ENCODE data around the gene ASAP3. TPM values are rescaled to one million over a fixed set of nuclear protein-coding genes. Genes with fewer than 3 reads are reported as not detected.

ASAP3 gene
- total and polyA plus RNA-seq, 2 of the 4 experiments (the other 2 are of a cell fraction): 18.6 to 18.8 TPM

DNA sequence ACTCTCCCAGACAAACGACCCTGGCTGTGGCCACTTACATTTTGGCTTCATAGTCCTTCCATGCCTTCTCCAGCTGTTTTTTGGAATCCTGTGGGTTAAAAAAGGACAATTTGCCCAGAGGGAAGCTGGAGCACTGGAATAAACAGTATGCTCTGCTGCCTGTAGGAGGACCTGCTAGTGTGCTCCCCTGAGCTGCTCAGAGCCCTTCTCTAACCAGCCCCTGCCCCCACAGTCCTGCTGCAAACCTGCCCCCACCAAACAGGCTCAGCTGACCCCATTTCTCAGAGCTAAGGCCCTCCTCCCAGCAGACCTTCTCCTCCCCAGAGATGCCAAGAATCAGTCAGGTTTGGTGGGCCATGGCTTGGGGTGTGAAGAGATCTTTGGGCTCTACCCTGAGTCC lies 32.5 kb downstream of the ASAP3 start:
- BruUV-seq (replicated peaks): no TSS peak
- in situ Hi-C loops (cut with MboI; ENCODE audit: low sequenced_read_pairs): no loop called here
- POLR2A ChIA-PET (ENCODE audit: unreplicated experiment): no interaction called here

More for the DNA sequence above, 32.5 kb downstream of the ASAP3 start:
- Histone ChIP-seq H4K20me1 (ENCODE audit: insufficient read depth, low read length) (no peaks in the 10 kb centered on the region), H3K36me3 (ENCODE audit: control insufficient read depth, insufficient read depth, low read length) (peaks cover 41% of the 10 kb centered on the region; the same call in 1 of the 2 replicates), H3K4me3 (ENCODE audit: insufficient read depth, low read depth, low read length) (no peak overlapping the region), H4K91ac (ENCODE audit: insufficient read depth, low read depth, low read length) (no peak overlapping the region), H3K56ac (ENCODE audit: extremely low read depth, insufficient read depth, low read length) (no peak overlapping the region), H3K23ac (ENCODE audit: low read depth, low read length) (no peak overlapping the region), H3K4me1 (ENCODE audit: control insufficient read depth, insufficient read depth, low read length) (peaks cover 5% of the 10 kb centered on the region; the same call in 1 of the 2 replicates), H3K9ac (ENCODE audit: low read depth, low read length) (no peak overlapping the region), H3K9me3 (ENCODE audit: control insufficient read depth, insufficient read depth, low read length) (no peaks in the 10 kb centered on the region), H2AFZ (replicated peaks; ENCODE audit: low read length, poor library complexity) (no peak overlapping the region), H2BK20ac (ENCODE audit: low read depth, low read length) (no peak overlapping the region), H2BK120ac (ENCODE audit: low read depth, low read length) (no peak overlapping the region), H4K8ac (ENCODE audit: low read depth in 2 of 2, low read length in 2 of 2) (no peak overlapping the region), H3K14ac (replicated peaks; ENCODE audit: low read depth, low read length) (no peak overlapping the region), H2AK9ac (replicated peaks; ENCODE audit: low read depth, low read length, poor library complexity) (no peak overlapping the region), H2AK5ac (ENCODE audit: low read depth, low read length) (no peak overlapping the region), H3K4me2 (ENCODE audit: low read depth, low read length) (no peak overlapping the region), H3K18ac (ENCODE audit: low read depth, low read length) (no peak overlapping the region), H4K5ac (ENCODE audit: low read depth, low read length) (no peak overlapping the region), H2BK15ac (ENCODE audit: low read depth, low read length) (no peak overlapping the region), H3K27me3 (ENCODE audit: control insufficient read depth, insufficient read depth, low read length) (no peaks in the 10 kb centered on the region), H3K4ac (ENCODE audit: low read depth, low read length) (no peak overlapping the region; the same call in 1 of the 2 replicates), H3K79me1 (ENCODE audit: low read depth in 1 of 2, low read length in 2 of 2) (no peaks in the 10 kb centered on the region; a peak in 1 of 4 replicates), H2BK5ac (ENCODE audit: low read depth, low read length, poor library complexity, severe bottlenecking) (no peak overlapping the region), H3K27ac (ENCODE audit: insufficient read depth, low read length) (no peak overlapping the region), H3K9me1 (ENCODE audit: insufficient read depth, low read length) (peaks cover 9% of the 10 kb centered on the region; the same call in 1 of the 2 replicates)
- WGBS, 2 experiments (ENCODE audit: extremely low coverage in 2 of 2, insufficient read length in 1 of 2): no CpG with 5 or more reads among the region's 1 CpG
- CTCF ChIA-PET: interaction anchor here (0.6 kb wide), 1 partner anchor 279 kb away, joined by 4 read pairs; no protein-coding TSS in a partner anchor
- dilution Hi-C loops (cut with HindIII; ENCODE audit: low sequenced_read_pairs, unreplicated experiment): no loop called here
- TF ChIP-seq MXI1 (IDR thresholded peaks at IDR 0.05; ENCODE audit: borderline replicate concordance, low read depth, low read length): no peak
- TF ChIP-seq RFX5 (IDR thresholded peaks at IDR 0.05; ENCODE audit: low read depth, low read length): no peak
- no peak for TF ChIP-seq BHLHE40 (IDR thresholded peaks at IDR 0.05; ENCODE audit: low read depth, low read length)
- no peak for TF ChIP-seq CTCF (conservative IDR thresholded peaks at IDR 0.05; ENCODE audit: low read depth, low read length)
- TF ChIP-seq FOS (IDR thresholded peaks at IDR 0.05; ENCODE audit: low read depth, low read length): no peak
- TF ChIP-seq NFE2L2 (IDR thresholded peaks at IDR 0.05; ENCODE audit: low read depth, low read length): no peak
- no peak for TF ChIP-seq CEBPB (IDR thresholded peaks at IDR 0.05; ENCODE audit: low read depth, low read length)
- no peak for TF ChIP-seq RCOR1 (IDR thresholded peaks at IDR 0.05; ENCODE audit: insufficient replicate concordance, low read length)
- intact Hi-C loops (cut with micrococcal nuclease): no loop called here
- DNase-seq: no peak
- peak; percentile 15; the same call in 1 of the 2 replicates for ATAC-seq (ENCODE audit: low read depth)
